Chondrocyte (in vitro differentiated cells): ENCODE results near the gene RCL1. TPM values are rescaled to one million over a fixed set of nuclear protein-coding genes. Genes with fewer than 3 reads are reported as not detected.
"Not testable (repeated sequence)": the region's sequence is repeated elsewhere in the genome, so short reads cannot be mapped to it uniquely, and the experiment has no call there.

Source experiments
- DNase-seq: peaks from one replicate; pipeline ENCODE4 v3.0.0; 2021; ENCODE audit warnings: mixed read lengths, low spot score
- H3K27ac Mint-ChIP-seq: one replicate; pipeline ENCODE4 v1.8.0; 2021; ENCODE audit warnings: mild to moderate bottlenecking, moderate library complexity, mixed read lengths; ENCODE audit not compliant: unreplicated experiment
- H3K27me3 Mint-ChIP-seq: 2 replicates; pipeline ENCODE4 v1.8.0; 2021; ENCODE audit warnings: low read depth, mixed read lengths
- H3K36me3 Mint-ChIP-seq: 2 replicates; pipeline ENCODE4 v1.8.0; 2021; ENCODE audit warnings: low read depth, mixed read lengths
- H3K4me1 Mint-ChIP-seq: 2 replicates; pipeline ENCODE4 v1.8.0; 2021; ENCODE audit warnings: low read depth, mild to moderate bottlenecking, mixed read lengths
- H3K4me3 Mint-ChIP-seq: one replicate; pipeline ENCODE4 v1.8.0; 2021; ENCODE audit warnings: mild to moderate bottlenecking, moderate library complexity, mixed read lengths; ENCODE audit not compliant: unreplicated experiment
- H3K9me3 Mint-ChIP-seq: 2 replicates; pipeline ENCODE4 v1.8.0; 2021; ENCODE audit warnings: low read depth, mixed read lengths
- CTCF ChIP-seq: fragments of 200-600 bp; sonication (generic); IDR thresholded peaks from 2 replicates; pipeline ENCODE4 v1.5.0; 2021; ENCODE audit warnings: antibody characterized with exemption, mild to moderate bottlenecking, moderate library complexity
- total RNA-seq: library from RNA; stranded (reverse); gene quantifications from 3 replicates; pipeline ENCODE4 v1.2.1, GENCODE V29; 2021

The RCL1 gene
- total RNA-seq, 1 donor from 2014 or later, result 8.6 TPM

GRCh38 chr9:4793459-4794395 is 983 bp downstream of the RCL1 start:
- no peaks in the 10 kb centered on the region for H3K9me3 Mint-ChIP-seq
- H3K4me3 Mint-ChIP-seq, result peak overlapping the region; percentile 100
- H3K27ac Mint-ChIP-seq, result peak overlapping the region; percentile 81
- no peak for DNase-seq
- H3K36me3 Mint-ChIP-seq, result no peaks in the 10 kb centered on the region
- peaks cover 23% of the 10 kb centered on the region for H3K4me1 Mint-ChIP-seq
- no peaks in the 10 kb centered on the region for H3K27me3 Mint-ChIP-seq
- no peak for TF ChIP-seq CTCF

- no peak for DNase-seq
- Mint-ChIP-seq H3K4me1 (peaks cover 25% of the 10 kb centered on the region), H3K36me3 (no peaks in the 10 kb centered on the region), H3K9me3 (no peaks in the 10 kb centered on the region), H3K27ac (no peak overlapping the region), H3K27me3 (no peaks in the 10 kb centered on the region), H3K4me3 (no peak overlapping the region)
- no peak for TF ChIP-seq CTCF
Measured at GRCh38 chr9:4794691-4795090, 1.9 kb downstream of the RCL1 start.

- H3K36me3 Mint-ChIP-seq, H3K4me3 Mint-ChIP-seq, H3K9me3 Mint-ChIP-seq, H3K27me3 Mint-ChIP-seq, H3K27ac Mint-ChIP-seq, DNase-seq: not testable (repeated sequence)
- peaks cover 25% of the 10 kb centered on the region for H3K4me1 Mint-ChIP-seq
Measured at GRCh38 chr9:4795108-4795507, 2.4 kb downstream of the RCL1 start.

GRCh38 chr9:4796530-4796929 is 3.8 kb downstream of the RCL1 start:
- no peaks in the 10 kb centered on the region for H3K9me3 Mint-ChIP-seq
- DNase-seq, result no peak
- no peaks in the 10 kb centered on the region for H3K36me3 Mint-ChIP-seq
- H3K27me3 Mint-ChIP-seq, result no peaks in the 10 kb centered on the region
- H3K4me1 Mint-ChIP-seq, result peaks cover 25% of the 10 kb centered on the region
- no peak overlapping the region for H3K27ac Mint-ChIP-seq
- TF ChIP-seq CTCF, result no peak
- H3K4me3 Mint-ChIP-seq, result no peak overlapping the region

GRCh38 chr9:4796988-4797853 is 4.5 kb downstream of the RCL1 start:
- Mint-ChIP-seq H3K27ac (no peak overlapping the region), H3K4me3 (no peak overlapping the region), H3K36me3 (no peaks in the 10 kb centered on the region), H3K4me1 (peaks cover 20% of the 10 kb centered on the region), H3K9me3 (no peaks in the 10 kb centered on the region), H3K27me3 (no peaks in the 10 kb centered on the region)
- DNase-seq, result no peak
- peak; percentile 82 for TF ChIP-seq CTCF
